Peyer's patch (tissue), 4 donors: Measurements from ENCODE around the gene DOLPP1.

ENCODE experiments used
- POLR2A ChIP-seq, 2 donors: fragments of 450-650 bp; IDR thresholded peaks; one replicate each; pipeline ENCODE4 v1.5.1; 2017; ENCODE audit warnings: antibody characterized with exemption in 2 of 2, mild to moderate bottlenecking in 2 of 2, moderate library complexity in 2 of 2
- TF ChIP-seq, protein P1 (sequence below), 6 experiments: fragments of 450-650 bp in 4 of 6; fragments of 200-600 bp in 2 of 6; sonication (generic) in 1 of 6; IDR thresholded peaks; one replicate each; pipeline ENCODE4 v1.5.1; 2017 to 2019; ENCODE audit warnings: antibody characterized with exemption in 6 of 6, mild to moderate bottlenecking in 3 of 6, moderate library complexity in 1 of 6

DNA sequence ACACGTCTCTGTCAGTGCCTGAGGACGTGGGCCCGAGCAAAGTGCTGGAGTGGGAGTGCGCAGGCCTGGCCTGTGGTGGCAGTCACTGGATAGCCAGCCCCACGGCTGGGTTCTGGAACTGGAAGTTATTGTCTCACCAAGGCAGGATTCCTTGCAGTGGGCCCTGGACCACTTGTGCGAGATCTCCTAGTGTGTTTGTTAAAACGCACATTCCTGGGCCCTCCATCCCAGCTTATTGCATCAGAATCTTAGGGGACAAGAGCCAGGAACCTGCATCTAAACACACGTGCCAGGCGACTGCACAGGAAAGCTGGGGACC is 57.2 kb downstream of the DOLPP1 start:
- TF ChIP-seq, protein P1, sequence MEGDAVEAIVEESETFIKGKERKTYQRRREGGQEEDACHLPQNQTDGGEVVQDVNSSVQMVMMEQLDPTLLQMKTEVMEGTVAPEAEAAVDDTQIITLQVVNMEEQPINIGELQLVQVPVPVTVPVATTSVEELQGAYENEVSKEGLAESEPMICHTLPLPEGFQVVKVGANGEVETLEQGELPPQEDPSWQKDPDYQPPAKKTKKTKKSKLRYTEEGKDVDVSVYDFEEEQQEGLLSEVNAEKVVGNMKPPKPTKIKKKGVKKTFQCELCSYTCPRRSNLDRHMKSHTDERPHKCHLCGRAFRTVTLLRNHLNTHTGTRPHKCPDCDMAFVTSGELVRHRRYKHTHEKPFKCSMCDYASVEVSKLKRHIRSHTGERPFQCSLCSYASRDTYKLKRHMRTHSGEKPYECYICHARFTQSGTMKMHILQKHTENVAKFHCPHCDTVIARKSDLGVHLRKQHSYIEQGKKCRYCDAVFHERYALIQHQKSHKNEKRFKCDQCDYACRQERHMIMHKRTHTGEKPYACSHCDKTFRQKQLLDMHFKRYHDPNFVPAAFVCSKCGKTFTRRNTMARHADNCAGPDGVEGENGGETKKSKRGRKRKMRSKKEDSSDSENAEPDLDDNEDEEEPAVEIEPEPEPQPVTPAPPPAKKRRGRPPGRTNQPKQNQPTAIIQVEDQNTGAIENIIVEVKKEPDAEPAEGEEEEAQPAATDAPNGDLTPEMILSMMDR (IDR thresholded peaks at IDR 0.05), result no peak
- TF ChIP-seq POLR2A (IDR thresholded peaks at IDR 0.05), result no peak
